NCI-H460 (cell line): ENCODE measurements around the gene DDX46. TPM values are rescaled to one million over a fixed set of nuclear protein-coding genes. Genes with fewer than 3 reads are reported as not detected.
"Not testable (repeated sequence)": the region's sequence is repeated elsewhere in the genome, so short reads cannot be mapped to it uniquely, and the experiment has no call there.

Experiments
- DNase-seq: peaks from one replicate; pipeline ENCODE4 v3.0.0-alpha.2; 2016; ENCODE audit warnings: low read depth; ENCODE audit errors: extremely low read depth
- total RNA-seq: library from RNA; depleted of rRNA; stranded (reverse); fragments of >200 nt; shearing (Covaris generic); gene quantifications from 2 replicates; pipeline ENCODE4 v1.2.3, GENCODE V29; 2014

Gene DDX46
- total RNA-seq, 1 experiment from 2014 or later = 34.6 TPM

- DNase-seq = no peak
Observed at GRCh38 chr5:134784946-134785620, 26.5 kb downstream of the DDX46 start.

GRCh38 chr5:134787692-134788091 lies 29.1 kb downstream of the DDX46 start:
- no peak for DNase-seq

- DNase-seq = no peak
Observed at GRCh38 chr5:134791580-134791979, 33.0 kb downstream of the DDX46 start.

GRCh38 chr5:134792286-134792685 lies 33.7 kb downstream of the DDX46 start:
- no peak for DNase-seq

GRCh38 chr5:134793111-134793510 lies 34.5 kb downstream of the DDX46 start:
- DNase-seq = no peak

GRCh38 chr5:134794082-134794481 lies 35.5 kb downstream of the DDX46 start:
- DNase-seq = no peak

GRCh38 chr5:134794819-134795218 lies 36.2 kb downstream of the DDX46 start:
- no peak for DNase-seq

GRCh38 chr5:134798468-134798867 lies 39.9 kb downstream of the DDX46 start:
- no peak for DNase-seq

GRCh38 chr5:134803821-134804220 lies 45.2 kb downstream of the DDX46 start:
- no peak for DNase-seq

- no peak for DNase-seq
Observed at GRCh38 chr5:134813407-134813806, 54.8 kb downstream of the DDX46 start.

GRCh38 chr5:134813827-134814226 lies 55.2 kb downstream of the DDX46 start:
- DNase-seq = no peak

- no peak for DNase-seq
Observed at GRCh38 chr5:134817006-134817405, 58.4 kb downstream of the DDX46 start.

- no peak for DNase-seq
Observed at GRCh38 chr5:134818776-134819175, 60.2 kb downstream of the DDX46 start.

- no peak for DNase-seq
Observed at GRCh38 chr5:134819407-134819963, 60.9 kb downstream of the DDX46 start.

- DNase-seq = no peak
Observed at GRCh38 chr5:134821841-134822240, 63.3 kb downstream of the DDX46 start.

- DNase-seq = no peak
Observed at GRCh38 chr5:134824681-134825080, 66.1 kb downstream of the DDX46 start.

GRCh38 chr5:134825212-134825611 lies 66.6 kb downstream of the DDX46 start:
- no peak for DNase-seq

GRCh38 chr5:134833340-134834032 lies 74.9 kb downstream of the DDX46 start:
- no peak for DNase-seq

GRCh38 chr5:134835623-134836022 lies 77.0 kb downstream of the DDX46 start:
- no peak for DNase-seq

- no peak for DNase-seq
Observed at GRCh38 chr5:134837530-134838181, 79.1 kb downstream of the DDX46 start.

GRCh38 chr5:134838361-134838760 lies 79.8 kb downstream of the DDX46 start:
- DNase-seq = not testable (repeated sequence)

- no peak for DNase-seq
Observed at GRCh38 chr5:134840811-134841210, 82.2 kb downstream of the DDX46 start.
